ENCODE measurements around the gene TMEM232.

The TMEM232 gene

DNA sequence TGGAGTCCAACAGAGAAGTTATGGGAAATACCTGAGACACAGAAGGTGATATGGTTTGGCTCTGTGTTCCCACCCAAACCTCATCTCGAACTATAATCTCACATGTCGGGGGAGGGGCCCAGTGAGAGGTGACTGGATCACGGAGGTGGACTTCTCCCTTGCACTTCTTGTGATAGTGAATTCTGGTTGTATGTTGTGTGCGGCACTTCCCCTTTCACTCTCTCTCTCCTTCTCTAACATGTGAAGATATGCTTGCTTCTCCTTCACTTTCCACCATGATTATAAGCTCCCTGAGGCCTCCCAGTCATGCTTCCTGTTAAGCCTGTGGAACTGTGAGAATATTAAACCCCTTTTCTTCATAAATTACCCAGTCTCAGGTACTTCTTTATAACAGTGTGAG lies 96.1 kb downstream of the TMEM232 start:
- TF ChIP-seq, protein P1, sequence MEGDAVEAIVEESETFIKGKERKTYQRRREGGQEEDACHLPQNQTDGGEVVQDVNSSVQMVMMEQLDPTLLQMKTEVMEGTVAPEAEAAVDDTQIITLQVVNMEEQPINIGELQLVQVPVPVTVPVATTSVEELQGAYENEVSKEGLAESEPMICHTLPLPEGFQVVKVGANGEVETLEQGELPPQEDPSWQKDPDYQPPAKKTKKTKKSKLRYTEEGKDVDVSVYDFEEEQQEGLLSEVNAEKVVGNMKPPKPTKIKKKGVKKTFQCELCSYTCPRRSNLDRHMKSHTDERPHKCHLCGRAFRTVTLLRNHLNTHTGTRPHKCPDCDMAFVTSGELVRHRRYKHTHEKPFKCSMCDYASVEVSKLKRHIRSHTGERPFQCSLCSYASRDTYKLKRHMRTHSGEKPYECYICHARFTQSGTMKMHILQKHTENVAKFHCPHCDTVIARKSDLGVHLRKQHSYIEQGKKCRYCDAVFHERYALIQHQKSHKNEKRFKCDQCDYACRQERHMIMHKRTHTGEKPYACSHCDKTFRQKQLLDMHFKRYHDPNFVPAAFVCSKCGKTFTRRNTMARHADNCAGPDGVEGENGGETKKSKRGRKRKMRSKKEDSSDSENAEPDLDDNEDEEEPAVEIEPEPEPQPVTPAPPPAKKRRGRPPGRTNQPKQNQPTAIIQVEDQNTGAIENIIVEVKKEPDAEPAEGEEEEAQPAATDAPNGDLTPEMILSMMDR (IDR thresholded peaks at IDR 0.05) = no peak

DNA sequence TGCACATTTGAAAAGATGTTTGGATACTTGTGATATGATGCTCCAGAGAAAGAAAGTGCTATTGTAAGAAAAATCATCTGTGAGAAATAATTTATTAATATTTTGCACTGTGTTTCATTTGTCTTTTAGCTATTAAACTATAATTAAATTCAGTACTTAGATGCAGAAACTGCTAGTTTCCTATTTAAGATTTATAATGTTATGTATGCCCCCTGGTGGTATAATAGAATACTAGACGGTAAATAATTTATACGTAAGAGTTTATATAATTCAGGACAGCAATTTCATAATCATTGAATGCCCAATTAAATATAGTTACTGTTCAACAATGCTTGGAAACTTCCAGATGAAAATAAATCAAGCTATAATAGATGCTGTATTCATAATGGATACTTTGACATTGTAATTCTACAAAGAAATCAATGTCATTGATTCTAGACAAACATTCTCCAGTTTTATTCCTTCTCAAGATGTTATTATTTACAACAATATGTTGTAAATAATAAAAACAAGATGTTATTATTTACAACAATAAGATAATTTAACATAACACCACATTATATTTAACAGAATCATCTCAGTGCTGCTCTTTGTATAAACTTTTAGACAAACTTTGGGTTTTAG lies 101.0 kb downstream of the TMEM232 start:
- TF ChIP-seq, protein P1 (IDR thresholded peaks at IDR 0.05) = peak; percentile 58

DNA sequence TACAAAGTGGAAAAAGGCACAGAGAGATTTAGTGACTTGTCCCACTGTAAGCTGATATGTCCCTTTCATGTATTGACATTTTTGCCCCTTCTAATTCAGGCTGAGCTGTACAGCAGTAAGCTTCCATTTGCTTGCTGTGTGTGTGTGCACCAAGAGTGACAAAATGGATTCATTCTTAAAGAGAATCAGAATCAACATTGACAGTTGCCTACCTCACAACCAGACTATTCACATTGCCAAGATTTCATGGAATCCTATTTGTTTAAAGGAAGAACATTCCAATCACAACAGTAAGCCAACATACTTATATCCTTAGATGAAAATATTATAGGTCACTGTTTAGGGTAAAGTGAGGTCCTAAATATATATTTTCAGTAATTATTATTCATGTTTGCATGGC lies 102.6 kb downstream of the TMEM232 start:
- TF ChIP-seq, protein P1 (IDR thresholded peaks at IDR 0.05) = no peak

DNA sequence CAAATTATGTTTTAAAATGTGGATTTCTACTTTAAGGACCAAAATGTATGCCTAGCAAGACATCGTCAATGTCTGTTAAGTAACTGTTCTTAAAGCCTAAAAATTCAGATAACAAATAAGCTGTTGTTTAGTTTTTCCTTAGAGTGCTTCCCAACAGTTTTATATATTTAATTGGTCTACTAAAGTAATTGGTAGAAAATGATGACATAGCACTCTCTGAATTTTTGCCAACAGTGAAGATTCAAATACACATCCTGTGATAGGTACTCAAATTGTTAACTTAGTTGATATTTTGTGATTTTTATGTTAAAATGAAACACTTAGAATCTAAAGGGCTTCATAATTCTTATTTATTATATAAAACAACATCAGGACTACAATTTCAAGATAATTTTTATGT lies 107.5 kb downstream of the TMEM232 start:
- TF ChIP-seq, protein P1 (IDR thresholded peaks at IDR 0.05) = no peak

DNA sequence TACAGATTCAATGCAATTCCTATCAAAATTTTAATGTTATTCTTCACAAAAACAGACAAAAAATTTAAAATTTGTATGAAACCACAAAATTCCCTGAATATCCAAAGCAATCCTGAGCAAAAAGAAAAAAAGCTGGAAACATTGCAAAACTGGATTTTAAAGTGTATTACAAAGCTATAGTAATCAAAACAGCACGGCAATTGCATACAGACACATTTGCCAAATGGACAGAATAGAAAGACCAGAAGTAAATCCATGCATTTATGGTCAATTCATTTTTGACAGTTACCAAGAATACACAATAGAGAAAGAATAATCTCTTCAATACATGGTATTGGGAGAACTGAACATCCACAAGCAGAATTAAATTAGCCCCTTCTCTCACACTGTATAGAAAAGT lies 110.5 kb downstream of the TMEM232 start:
- TF ChIP-seq, protein P1 (IDR thresholded peaks at IDR 0.05) = no peak

DNA sequence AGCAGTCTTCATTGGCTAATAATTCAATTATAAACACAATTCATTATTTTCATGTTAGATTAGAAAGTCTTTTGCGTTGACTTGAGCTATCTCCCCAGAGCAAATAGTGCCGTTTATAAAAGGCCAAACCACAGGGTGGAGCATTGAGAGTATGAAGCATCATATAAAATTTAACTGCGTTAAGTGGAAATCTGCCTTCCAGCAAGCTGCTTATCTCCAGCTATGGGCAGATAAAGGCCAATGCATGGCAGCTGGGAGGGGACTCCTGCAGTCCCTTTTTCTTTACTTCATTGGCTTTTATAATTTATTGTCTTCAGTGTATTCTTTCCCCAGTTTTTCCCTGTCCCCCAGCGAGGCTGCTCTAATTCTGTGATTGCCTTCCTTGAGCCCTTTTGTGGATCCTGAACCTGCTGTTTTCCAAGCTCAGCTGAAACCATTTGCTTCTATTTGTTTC lies 113.7 kb downstream of the TMEM232 start:
- TF ChIP-seq, protein P1 (IDR thresholded peaks at IDR 0.05) = no peak

DNA sequence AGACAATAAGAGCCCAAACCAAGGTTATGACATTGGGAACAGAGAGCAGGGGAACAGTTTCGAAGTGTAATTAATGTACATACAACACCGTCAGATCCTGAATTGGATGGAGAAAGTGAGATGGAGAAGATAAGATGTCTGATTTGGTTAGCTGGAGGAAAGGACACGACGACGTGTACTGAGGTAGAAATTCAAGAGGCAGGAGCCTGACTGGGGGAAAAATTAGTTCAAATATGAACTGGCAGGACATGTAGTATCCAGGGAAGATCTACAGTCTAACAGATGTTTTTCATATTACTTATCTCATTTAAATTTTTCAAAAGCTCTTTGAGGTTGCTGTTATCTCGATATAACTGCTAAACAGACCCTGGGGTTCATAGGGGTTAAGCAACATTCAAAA lies 114.7 kb downstream of the TMEM232 start:
- TF ChIP-seq, protein P1 (IDR thresholded peaks at IDR 0.05) = no peak

DNA sequence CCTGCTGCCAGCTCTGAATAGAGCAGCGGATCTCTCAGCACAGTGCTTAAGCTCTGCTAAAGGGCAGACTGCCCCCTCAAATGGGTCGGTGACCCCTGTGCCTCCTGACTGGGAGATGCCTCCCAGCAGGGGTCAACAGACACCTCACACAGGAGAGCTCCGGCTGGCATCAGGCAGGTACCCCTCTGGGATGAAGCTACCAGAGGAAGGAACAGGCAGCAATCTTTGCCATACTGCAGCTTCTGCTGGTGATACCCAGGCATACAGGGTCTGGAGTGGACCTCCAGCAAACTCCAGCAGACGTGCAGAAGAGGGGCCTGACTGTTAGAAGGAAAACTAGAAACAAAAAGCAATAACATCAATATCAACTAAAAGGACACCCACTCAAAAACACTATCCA lies 131.6 kb downstream of the TMEM232 start:
- TF ChIP-seq, protein P1 (IDR thresholded peaks at IDR 0.05) = no peak
